NOMO-1 treated with DMSO at 0.1 percent for 48 hours (cell line): ENCODE measurements around the gene ROPN1B.
"Not testable (repeated sequence)": the region's sequence is repeated elsewhere in the genome, so short reads cannot be mapped to it uniquely, and the experiment has no call there.

Source experiments
- DNase-seq: peaks from one replicate; lab custom pipeline; 2025; ENCODE audit not compliant: unreplicated experiment; lab: John Stamatoyannopoulos, UW

ROPN1B gene

DNA sequence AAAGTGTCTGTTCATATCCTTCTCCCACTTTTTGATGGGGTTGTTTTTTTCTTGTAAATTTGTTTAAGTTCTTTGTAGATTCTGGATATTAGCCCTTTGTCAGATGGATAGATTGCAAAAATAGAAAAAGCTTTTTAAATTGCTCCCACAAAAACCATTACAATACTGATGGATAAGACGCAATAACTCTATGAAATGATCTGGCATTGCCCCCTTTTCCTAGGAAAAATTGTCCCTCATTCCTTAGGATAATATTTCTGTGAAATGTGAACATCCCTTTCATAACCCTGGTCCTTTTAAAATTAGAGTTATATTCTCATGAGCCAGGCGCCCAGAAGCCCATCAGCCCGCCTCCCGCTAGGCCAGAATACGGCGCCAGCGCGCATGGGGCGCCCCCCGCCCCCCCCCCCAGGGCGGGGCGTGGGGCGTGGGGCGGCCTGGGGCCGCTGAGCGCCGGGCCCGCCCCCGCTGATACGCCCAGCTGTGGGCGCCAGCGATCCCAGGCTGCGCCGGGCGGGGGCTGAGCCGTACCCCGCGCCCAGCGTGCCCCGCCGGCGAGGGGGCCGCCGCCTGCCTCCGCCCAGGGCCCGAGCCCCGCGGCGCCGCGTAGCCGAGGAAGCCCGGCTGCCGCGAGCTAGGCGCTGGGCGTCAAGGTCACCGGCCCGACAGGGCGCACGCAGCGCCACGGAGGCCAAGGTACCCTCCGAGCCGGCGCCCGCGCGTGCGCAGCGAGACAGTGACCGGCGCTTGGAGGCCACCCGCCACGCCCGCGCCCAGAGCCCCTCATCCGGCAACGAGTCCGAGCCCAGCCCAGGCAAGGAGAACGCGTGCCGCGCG is 11.1 kb upstream of the ROPN1B start:
- DNase-seq = no peak

DNA sequence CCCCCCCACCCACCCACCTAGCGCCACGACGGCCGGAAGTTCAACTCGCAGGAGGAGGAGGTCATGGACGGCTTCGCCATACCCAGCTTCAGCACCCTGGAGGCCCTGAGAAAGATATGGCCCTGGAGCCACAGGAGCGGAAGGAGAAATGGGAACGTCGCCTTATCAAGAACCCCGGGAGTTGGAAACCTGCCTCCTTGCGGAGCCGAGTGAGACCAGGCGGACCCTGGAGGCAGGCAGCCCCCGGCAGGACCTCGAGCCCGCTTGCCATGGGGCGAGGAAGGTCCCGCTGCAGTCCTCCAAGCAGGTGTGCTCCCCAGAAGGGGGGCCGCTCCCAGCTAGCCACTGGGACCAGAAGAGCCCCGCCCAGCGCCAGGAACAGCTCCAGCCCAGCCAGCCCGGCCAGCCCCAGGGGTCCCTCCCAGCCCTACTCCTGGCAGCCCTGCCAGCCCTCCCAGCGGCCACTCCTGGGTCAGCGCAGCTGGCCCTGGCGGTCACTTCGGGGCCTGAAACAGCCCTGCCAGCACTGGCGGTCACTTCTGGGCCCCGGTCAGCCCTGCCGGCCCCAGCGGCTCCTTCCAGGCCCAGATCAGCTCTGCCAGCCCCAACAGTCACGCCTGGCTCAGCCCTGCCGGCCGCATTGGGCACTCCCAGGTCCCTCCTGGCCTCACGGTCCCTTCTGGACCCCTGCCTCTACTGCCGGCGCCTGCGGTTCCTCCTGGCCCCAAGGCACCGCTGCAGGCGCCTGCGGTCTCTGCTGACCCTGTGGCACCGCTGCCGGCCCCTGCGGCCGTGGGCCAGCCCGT is 10.3 kb upstream of the ROPN1B start:
- DNase-seq = no peak

DNA sequence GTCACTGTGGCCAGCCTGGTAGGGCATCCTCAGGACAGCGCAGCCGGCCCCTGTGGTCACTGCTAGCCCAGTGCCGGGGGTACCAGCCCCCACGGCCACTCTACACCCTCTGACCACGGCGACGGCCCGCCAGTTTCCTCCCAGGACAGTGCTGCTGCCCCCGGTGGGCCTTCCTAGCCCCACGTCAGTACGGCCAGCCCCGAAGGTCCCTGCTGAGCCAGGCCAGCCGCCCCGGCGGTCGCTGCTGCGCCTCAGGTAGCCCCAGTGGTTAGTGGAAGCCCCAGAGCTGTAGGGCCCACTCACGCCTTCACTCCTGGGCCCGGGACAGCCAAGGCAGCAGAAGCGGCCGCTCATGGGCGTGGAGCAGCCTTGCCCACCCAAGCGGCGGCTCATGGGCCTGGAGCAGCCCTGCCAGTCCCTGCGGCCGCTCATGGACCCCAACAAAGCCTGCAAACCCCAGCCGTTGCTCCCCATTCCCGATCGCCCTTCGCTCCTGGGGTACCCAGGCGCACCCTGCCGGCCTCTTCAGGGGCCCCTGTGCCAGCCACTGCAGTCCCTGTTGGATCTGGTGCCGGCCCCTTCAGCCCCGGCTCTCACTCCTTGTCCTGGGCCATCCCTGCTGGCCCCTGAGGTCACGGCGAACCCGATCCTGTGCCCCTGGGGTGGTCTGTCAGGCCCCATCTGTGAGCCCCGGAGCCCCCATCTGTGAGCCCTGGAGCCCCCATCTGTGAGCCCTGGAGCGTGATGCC is 9.5 kb upstream of the ROPN1B start:
- no peak for DNase-seq

DNA sequence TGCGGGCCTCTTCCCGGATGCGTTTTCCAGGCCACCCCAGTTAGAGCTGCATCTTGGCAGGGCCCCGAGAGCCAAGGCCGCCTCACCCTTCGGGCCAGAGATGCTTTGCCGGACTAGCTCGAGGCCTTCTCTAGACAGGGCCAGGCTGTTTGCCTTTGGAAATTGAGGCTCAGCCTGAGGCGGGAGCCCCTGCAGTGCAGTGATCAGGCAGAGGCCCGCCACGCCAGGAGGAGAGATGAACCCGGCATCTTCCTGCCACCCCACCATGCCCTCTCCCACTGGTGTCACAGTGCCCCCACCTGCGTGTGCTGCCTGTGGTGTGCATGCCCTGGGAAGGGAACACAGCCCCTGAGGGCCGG is 8.9 kb upstream of the ROPN1B start:
- DNase-seq = no peak

DNA sequence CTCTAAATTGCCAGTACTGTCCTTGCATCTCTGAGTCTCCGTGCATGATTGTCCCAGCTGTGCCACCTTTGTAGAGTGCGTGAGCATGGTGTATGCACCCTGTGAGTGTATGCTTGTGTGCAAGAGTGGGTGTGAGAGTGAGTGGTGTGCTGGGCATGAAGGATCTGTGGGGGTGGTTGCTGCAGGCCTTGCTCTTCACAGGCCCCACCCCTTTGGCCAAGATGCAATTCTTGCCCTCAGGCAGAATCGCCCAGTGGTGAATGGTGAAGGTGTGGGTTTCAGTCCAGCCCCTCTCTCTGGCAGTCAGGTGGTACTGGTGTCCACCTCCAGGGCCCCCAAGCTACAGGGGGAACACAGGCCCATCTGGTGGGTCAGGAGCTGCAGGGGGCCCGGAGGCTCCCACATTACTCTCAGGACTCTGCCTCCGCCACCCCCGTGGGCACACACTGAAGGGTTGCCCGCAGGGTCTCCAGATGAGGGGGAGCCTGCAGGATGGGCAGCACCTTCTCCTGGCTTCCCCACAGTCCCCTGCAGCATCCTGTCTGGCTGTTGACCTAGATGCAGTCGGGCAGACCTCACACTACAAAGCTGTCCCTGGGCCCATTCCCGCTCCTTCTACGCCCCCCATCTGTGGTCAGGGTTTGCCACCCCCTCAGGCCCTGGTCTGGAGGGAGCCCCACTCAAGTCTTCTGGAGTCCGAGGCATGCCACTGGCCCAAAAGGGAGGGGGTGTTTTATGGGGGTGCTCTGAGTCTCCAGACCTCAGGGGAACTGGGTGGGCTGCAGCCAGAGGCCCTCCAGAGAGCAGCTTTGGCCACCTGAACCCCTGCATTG is 8.3 kb upstream of the ROPN1B start:
- DNase-seq = no peak

DNA sequence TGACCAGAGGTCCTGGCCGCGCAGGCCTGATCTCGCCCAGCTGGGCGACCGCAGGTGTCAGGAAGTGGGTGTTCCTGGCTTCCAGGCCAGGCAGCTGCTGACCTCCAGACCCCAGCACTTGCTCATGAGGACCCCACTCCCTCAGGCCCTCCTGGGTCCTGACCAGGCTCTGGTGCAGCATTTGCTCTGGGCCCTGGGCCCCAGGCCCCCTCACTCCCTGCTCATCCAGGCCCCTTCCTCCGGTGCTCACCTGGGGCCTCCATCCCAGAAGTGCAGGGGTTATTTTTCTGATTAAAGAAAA is 7.7 kb upstream of the ROPN1B start:
- DNase-seq = no peak

DNA sequence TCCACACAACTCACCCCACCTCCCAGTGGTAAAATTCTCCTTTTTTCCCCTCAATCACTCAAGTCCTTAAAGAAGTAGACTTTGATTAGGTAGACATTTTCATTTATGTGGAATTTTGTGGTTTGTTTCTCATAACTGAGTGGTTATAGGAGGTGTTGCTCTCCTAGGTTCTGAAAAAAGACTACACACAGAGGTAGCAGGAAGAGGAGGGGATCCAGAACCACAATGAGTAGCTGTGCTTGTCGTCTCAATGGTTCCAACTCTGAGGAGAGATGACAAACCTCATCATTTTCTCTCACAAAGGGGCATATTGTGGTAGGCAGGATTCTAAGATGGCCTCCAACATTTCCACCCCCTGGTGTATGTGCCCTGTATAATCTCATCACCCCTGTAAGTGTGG is 5.1 kb upstream of the ROPN1B start:
- DNase-seq = not testable (repeated sequence)

DNA sequence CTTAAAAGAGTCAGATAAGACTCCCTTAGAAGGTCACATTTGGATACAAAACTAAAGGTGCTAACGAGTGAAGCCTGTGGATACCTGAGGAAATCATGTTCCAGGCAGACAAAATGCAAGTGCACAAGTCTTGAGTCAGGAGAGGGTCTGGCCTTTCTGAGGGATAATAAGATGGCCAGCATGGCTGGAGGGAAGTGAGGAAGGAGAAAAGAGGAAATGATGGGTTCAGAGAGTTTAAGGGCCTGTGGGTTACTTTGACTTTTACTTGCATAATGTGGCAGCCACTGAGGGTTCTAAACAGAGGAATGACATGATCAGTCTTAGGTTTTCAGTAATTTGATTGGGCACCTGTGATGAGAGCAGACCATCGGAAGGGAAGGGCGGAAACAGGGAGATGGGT is 3.5 kb upstream of the ROPN1B start:
- peak; percentile 73 for DNase-seq

DNA sequence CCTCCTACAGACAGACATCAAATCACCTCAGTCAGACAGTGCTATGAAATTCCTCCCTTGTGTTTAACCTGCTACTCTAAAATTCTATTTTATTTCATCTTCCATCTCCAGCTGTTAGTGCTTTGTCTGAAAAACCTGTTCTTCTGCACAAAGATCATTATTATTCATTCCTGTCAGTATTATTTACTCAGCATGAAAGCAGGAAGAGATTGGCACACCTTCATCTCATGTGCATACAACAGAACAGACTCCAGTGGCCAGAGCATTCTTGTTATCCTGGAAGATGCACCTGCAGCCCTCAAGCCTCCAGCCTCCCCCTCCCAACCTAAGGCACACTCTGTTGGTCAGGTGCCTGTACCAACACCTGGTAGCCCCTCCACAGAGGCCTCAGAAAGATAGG is 1.8 kb upstream of the ROPN1B start:
- no peak for DNase-seq

DNA sequence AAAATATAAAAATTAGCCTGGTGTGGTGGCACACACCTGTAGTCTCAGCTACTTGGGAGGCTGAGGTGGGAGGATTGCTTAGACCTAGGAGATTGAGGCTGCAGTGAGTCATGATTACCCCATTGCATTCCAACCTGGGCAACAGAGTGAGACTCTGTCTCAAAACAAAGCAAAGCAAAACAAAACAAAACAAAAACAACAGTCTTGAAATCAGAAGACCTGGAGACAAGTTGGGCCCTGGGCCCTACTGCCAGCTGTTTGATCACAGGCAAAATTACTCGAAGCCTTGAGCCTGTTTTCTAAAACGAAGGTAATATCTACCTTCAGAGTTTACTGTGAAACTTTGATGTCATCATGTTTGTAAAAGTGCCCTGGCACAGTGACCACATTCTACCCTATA is 857 bp upstream of the ROPN1B start:
- not testable (repeated sequence) for DNase-seq

DNA sequence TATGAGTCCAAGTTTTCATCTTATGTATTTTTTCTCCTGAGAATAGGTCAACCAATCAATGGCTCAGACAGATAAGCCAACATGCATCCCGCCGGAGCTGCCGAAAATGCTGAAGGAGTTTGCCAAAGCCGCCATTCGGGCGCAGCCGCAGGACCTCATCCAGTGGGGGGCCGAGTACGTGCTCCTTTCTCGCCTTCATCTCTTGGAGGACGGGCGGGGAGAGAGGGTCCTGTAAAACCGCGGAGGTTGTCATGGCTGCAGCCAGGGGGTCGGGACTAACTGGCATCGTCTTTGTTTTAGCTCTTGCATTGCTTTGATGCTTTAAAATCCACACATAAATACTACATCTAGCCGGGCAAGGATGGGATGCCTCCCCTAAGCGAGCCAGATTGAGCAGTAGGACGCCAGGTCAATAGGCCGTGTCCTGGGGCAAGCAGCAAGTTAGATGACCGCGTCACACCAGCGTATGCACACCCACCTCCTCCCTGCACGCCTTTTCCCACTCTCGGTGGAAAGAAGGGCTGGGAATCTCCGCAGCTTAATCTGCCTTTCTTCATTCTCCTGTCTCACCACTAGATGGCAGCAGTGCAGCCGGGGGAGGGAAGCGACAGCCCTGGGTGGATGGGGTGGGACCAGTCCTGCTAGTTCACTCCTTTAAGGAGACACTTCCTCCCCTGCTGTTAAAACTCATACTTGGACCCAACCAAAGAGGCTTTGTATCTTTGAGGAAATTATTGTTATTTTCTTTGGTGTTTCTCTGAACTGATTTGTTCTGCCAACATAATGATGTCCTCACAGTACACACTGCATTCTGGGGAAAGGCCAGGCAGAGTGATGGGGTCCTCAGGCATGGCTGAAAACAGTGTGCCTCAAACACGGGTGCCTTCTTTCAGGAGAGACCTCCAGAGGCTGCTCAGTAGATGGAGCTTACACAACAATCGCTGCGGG is 3.3 kb downstream of the ROPN1B start:
- DNase-seq = not testable (repeated sequence)

DNA sequence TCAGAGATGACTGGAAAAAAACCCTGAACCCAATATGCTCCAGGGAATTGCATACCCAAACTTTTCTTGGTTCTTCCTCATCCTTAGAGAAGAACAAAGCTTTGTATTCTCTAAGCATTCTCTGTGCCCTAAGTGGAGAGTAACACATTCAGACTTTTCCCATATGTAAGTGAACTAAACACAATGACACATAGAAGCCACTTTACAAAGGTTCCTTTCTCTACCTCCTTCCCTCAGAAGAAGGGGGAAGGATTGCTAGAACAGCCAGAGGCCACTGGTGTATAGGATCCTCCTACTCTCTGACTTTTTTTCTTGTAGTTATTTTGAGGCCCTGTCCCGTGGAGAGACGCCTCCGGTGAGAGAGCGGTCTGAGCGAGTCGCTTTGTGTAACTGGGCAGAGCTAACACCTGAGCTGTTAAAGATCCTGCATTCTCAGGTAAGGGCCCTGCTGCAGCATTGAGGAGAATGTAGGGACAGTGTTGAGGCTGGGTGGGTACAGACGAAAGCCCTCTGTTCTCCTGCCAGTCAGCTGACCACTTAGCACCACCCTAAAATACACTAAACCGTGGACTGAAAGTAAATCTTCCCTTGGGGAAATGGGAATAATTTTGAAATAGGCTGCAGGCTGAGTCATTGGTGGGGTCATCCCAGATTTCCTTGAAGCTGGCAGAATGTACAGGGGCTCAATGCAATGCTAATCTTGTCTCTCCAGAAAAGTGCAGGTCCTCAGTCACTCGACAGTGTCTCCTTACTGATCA is 6.4 kb downstream of the ROPN1B start:
- DNase-seq = not testable (repeated sequence)

DNA sequence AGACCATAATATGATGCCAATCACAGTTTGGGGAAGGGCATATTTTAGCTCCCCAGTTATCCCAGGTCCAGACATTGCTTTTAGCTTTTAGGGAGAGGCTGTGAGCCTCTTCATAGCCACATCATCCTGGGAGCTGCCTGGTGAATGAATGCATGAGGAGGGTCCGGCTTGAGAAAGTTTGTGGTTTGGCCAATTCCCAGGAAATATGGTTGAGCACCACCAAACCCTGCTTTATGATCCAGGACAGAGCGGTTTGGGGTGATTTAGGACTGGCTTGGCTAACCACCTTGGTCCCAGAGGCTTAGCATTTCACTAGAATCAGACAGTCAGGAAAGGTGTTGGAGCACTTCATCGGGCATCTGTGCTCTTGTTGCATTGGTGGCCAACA is 7.0 kb downstream of the ROPN1B start:
- DNase-seq = not testable (repeated sequence)

DNA sequence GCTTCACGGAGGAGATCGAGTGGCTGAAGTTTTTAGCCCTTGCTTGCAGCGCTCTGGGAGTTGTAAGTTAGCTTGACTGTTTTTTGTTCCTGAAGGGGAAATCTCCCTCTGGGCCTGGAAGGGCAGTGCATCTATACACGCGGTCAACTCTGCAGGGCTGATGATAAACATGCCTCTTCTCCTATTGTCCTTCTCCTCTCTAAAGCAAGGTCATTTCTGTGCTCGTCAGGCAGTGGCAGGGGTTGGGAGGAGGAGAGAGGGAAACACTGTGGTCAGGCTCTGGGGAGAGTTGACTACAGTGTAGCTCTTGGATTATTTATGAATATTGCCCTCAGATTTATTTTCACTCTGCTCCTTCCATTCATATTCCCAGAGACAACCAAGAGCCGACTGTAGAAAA is 8.1 kb downstream of the ROPN1B start:
- DNase-seq = not testable (repeated sequence)

DNA sequence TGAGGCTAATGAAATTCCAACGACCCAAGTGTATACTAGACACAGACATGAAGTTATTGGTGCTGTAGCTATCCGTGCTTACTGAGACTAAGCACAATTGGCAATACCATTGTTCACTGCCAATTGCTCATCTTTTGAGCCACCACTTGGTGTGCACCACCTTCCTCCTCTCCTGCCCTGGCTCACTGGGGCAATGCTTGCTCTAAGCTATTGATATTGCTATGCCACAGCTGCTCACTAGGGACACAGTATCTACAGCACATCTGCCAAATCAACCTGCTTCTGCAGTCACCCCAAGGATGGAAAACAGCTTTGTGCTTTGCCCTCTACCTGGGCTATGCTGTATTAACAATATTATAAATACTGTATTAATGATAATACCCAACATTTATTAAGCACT is 16.0 kb downstream of the ROPN1B start:
- not testable (repeated sequence) for DNase-seq

DNA sequence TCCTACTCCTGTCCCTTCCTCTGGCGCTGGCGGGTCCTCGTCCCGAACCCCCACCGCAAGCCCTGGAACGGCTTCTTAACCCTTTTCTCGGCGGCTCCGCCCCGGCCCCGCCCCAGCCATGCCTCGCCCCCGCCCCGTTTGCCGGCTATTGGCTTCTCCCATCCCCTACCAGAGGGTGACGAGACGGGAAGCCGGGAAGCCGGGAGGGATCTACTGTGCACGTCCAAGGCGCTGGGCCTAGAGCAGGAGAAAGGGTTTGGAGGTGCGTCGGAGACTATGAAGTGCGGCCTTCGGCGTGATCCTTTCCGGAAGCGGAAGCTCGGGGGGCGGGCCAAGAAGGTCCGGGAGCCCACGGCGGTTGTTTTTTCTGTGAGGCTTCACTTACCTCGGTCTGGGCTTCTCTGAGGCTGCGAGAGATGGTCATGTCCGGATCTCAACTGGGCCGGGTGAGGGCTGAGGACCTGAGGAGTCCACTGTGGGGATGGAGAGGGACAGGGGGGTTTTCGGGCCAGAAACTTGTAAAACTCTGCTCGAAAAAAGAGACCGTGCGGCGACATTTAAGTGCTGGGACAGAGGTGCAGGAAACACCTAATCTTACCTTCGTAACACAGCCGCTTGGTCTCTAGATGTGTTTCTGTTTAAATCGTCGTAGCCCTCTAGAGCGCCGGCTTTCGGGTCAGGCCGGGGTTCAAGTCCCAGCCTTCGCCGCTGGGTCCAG is 21.4 kb downstream of the ROPN1B start:
- peak; percentile 40 for DNase-seq

DNA sequence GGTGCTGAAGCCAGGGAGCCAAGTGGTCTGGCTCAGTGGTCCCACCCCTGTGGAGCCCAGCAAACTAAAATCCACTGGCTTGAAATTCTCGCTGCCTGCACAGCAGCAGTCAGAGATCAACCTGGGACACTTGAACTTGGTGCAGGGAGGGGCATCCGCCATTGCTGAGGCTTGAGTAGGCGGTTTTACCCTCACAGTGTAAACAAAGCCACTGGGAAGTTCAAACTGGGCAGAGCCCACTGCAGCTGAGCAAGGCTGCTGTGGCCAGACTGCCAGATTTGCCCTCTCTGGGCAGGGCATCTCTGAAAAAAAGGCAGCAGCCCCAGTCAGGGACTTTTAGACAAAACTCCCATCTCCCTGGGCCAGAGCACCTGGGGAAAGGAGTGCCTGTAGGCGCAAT is 27.8 kb downstream of the ROPN1B start:
- DNase-seq = not testable (repeated sequence)

DNA sequence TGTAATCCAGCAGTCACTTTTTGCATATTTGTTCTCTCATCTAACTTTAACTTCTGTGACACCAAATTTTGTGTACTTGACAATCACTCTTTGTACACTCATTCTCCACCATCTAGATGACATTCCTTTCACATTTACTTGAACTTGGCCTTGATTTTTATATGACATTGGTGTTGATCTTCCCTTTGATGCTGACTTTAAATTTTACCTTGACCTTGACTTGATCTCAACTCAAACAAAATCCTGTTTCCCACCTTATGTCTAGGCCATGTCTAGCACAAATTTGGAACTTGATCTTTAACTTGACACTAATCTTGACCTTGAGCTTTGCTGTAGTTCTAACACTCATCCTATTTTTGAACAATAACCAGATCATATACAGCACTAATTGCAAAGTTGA is 33.2 kb downstream of the ROPN1B start:
- DNase-seq = no peak
